ENCODE measurements around the gene MDK.

MDK gene

DNA sequence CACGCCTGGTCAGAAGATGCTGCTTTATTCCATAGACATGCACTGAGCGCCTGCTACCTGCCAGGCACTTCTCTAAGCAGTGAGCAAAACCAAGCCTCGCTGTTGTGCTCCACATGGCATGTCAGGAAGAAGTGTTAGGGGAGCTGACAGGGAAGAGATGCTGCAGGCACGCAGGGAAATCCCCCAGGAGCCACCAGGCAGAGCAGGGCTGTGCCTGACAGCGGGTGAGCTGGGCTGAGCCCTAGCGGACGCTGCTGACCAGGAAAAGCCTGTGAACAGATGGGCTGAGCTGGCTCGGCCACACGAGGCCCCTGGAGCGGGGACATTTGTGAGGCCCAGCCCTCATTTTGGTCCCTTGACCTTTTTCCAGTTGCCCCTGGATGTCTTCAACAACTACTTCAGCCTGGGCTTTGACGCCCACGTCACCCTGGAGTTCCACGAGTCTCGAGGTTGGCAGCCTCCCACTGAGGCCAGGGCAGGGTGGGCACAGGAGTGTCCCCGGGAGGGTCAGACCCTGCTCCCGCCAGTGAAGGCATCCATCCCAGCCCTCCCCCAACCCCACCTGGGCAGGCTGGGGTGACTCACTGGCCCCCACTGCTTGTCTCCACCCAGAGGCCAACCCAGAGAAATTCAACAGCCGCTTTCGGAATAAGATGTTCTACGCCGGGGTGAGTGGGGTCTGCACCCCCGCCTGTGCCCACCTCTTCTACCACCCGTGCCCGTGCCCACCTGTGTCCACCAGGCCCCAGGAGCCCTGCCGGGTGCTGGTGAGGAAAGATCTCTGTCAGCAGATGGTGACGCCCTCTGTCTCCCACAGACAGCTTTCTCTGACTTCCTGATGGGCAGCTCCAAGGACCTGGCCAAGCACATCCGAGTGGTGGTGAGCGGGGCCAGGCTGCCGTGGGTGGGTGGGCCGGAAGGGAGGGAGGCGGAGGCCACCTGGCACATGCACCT is 7.4 kb upstream of the MDK start:
- no peak overlapping the region for H3K4me2 ChIP-seq (ENCODE audit: low read length)
- H3K9me3 ChIP-seq (ENCODE audit: low read length) = no peaks in the 10 kb centered on the region
- no peaks in the 10 kb centered on the region for H3F3A ChIP-seq (ENCODE audit: insufficient read depth, low read length)
- H2AFZ ChIP-seq (ENCODE audit: low read length) = no peak overlapping the region
- no peaks in the 10 kb centered on the region for H3K4me1 ChIP-seq (ENCODE audit: insufficient read depth, low read length, severe bottlenecking)
- H3K27ac ChIP-seq (ENCODE audit: low read depth, low read length, poor library complexity, severe bottlenecking) = no peak overlapping the region
- no peaks in the 10 kb centered on the region for H3K27me3 ChIP-seq (ENCODE audit: insufficient read depth, low read length)
- H3K9me2 ChIP-seq (ENCODE audit: low read depth, low read length) = no peaks in the 10 kb centered on the region
- peaks cover 90% of the 10 kb centered on the region for H3K36me3 ChIP-seq (ENCODE audit: insufficient read depth, low read length)
- H3K9ac ChIP-seq (ENCODE audit: low read length) = no peak overlapping the region
- H3K4me3 ChIP-seq (ENCODE audit: low read depth, low read length, poor library complexity, severe bottlenecking) = no peak overlapping the region
- TF ChIP-seq, protein P1, sequence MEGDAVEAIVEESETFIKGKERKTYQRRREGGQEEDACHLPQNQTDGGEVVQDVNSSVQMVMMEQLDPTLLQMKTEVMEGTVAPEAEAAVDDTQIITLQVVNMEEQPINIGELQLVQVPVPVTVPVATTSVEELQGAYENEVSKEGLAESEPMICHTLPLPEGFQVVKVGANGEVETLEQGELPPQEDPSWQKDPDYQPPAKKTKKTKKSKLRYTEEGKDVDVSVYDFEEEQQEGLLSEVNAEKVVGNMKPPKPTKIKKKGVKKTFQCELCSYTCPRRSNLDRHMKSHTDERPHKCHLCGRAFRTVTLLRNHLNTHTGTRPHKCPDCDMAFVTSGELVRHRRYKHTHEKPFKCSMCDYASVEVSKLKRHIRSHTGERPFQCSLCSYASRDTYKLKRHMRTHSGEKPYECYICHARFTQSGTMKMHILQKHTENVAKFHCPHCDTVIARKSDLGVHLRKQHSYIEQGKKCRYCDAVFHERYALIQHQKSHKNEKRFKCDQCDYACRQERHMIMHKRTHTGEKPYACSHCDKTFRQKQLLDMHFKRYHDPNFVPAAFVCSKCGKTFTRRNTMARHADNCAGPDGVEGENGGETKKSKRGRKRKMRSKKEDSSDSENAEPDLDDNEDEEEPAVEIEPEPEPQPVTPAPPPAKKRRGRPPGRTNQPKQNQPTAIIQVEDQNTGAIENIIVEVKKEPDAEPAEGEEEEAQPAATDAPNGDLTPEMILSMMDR (IDR thresholded peaks at IDR 0.05; ENCODE audit: low read length) = no peak
- TF ChIP-seq EZH2 (IDR thresholded peaks at IDR 0.05; ENCODE audit: borderline replicate concordance, low read length) = no peak
- no peaks in the 10 kb centered on the region for H3K79me2 ChIP-seq (ENCODE audit: insufficient read depth, low read length)
- H4K20me1 ChIP-seq (ENCODE audit: insufficient read depth, low read length) = no peaks in the 10 kb centered on the region

DNA sequence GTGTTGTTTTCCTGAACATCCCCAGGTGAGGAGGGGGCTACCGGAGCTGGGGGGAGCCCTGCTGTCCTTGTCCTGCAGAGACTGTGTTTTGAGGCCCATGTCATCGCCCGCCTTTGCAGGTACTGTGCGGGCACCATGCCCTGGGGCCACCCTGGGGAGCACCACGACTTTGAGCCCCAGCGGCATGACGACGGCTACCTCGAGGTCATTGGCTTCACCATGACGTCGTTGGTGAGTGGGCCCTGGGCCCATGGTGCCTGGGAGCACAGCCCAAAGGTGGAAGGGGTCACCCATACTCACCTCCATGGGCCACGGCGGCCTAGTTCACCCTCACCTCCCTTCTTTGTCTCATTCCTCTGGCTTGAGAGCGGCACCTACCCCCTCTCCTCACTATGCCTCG is 6.7 kb upstream of the MDK start:
- Histone ChIP-seq H3K9me3 (ENCODE audit: low read length) (no peaks in the 10 kb centered on the region), H3K4me1 (ENCODE audit: insufficient read depth, low read length, severe bottlenecking) (no peaks in the 10 kb centered on the region), H3K9me2 (ENCODE audit: low read depth, low read length) (no peaks in the 10 kb centered on the region), H3K79me2 (ENCODE audit: insufficient read depth, low read length) (no peaks in the 10 kb centered on the region), H3K27me3 (ENCODE audit: insufficient read depth, low read length) (no peaks in the 10 kb centered on the region), H3K4me3 (ENCODE audit: low read depth, low read length, poor library complexity, severe bottlenecking) (no peak overlapping the region), H2AFZ (ENCODE audit: low read length) (no peak overlapping the region), H3F3A (ENCODE audit: insufficient read depth, low read length) (no peaks in the 10 kb centered on the region), H3K27ac (ENCODE audit: low read depth, low read length, poor library complexity, severe bottlenecking) (no peak overlapping the region), H3K36me3 (ENCODE audit: insufficient read depth, low read length) (peaks cover 84% of the 10 kb centered on the region), H4K20me1 (ENCODE audit: insufficient read depth, low read length) (no peaks in the 10 kb centered on the region), H3K9ac (ENCODE audit: low read length) (no peak overlapping the region), H3K4me2 (ENCODE audit: low read length) (no peak overlapping the region)
- TF ChIP-seq EZH2 (IDR thresholded peaks at IDR 0.05; ENCODE audit: borderline replicate concordance, low read length) = no peak
- TF ChIP-seq, protein P1 (IDR thresholded peaks at IDR 0.05; ENCODE audit: low read length) = no peak

DNA sequence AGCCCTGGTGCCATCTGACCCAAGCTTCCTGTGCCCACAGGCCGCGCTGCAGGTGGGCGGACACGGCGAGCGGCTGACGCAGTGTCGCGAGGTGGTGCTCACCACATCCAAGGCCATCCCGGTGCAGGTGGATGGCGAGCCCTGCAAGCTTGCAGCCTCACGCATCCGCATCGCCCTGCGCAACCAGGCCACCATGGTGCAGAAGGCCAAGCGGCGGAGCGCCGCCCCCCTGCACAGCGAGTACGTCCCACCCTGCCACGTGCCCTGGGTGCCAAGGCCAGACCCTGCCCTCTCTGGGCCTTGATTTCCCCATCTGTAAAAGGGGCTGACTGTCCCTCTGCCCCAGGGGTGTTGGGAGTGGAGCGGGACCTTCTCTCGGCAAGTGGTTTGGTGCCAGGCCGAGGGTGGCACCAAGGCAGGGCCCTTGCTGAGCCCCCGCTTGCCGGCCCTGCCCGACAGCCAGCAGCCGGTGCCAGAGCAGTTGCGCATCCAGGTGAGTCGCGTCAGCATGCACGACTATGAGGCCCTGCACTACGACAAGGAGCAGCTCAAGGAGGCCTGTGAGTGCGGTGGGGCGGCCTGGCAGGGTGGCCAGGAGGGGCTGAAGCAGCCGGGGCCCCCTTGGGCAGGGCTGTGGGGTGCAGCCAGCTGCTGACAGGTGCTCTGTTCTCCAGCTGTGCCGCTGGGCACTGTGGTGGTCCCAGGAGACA is 5.9 kb upstream of the MDK start:
- no peak overlapping the region for H3K4me2 ChIP-seq (ENCODE audit: low read length)
- no peaks in the 10 kb centered on the region for H3K79me2 ChIP-seq (ENCODE audit: insufficient read depth, low read length)
- H3K4me3 ChIP-seq (ENCODE audit: low read depth, low read length, poor library complexity, severe bottlenecking) = no peak overlapping the region
- no peaks in the 10 kb centered on the region for H3K9me3 ChIP-seq (ENCODE audit: low read length)
- no peaks in the 10 kb centered on the region for H4K20me1 ChIP-seq (ENCODE audit: insufficient read depth, low read length)
- H3K27me3 ChIP-seq (ENCODE audit: insufficient read depth, low read length) = no peaks in the 10 kb centered on the region
- H3F3A ChIP-seq (ENCODE audit: insufficient read depth, low read length) = no peaks in the 10 kb centered on the region
- no peaks in the 10 kb centered on the region for H3K9me2 ChIP-seq (ENCODE audit: low read depth, low read length)
- H3K4me1 ChIP-seq (ENCODE audit: insufficient read depth, low read length, severe bottlenecking) = peaks cover 4% of the 10 kb centered on the region
- no peak overlapping the region for H3K27ac ChIP-seq (ENCODE audit: low read depth, low read length, poor library complexity, severe bottlenecking)
- no peak for TF ChIP-seq EZH2 (IDR thresholded peaks at IDR 0.05; ENCODE audit: borderline replicate concordance, low read length)
- TF ChIP-seq, protein P1 (IDR thresholded peaks at IDR 0.05; ENCODE audit: low read length) = no peak
- peaks cover 77% of the 10 kb centered on the region for H3K36me3 ChIP-seq (ENCODE audit: insufficient read depth, low read length)
- H3K9ac ChIP-seq (ENCODE audit: low read length) = no peak overlapping the region
- H2AFZ ChIP-seq (ENCODE audit: low read length) = no peak overlapping the region
